NCI-H1694 (cell line): ENCODE data around the gene ADARB2.

Source experiments
- DNase-seq: peaks from one replicate; lab custom pipeline; 2025; lab: John Stamatoyannopoulos, UW

Gene ADARB2

DNA sequence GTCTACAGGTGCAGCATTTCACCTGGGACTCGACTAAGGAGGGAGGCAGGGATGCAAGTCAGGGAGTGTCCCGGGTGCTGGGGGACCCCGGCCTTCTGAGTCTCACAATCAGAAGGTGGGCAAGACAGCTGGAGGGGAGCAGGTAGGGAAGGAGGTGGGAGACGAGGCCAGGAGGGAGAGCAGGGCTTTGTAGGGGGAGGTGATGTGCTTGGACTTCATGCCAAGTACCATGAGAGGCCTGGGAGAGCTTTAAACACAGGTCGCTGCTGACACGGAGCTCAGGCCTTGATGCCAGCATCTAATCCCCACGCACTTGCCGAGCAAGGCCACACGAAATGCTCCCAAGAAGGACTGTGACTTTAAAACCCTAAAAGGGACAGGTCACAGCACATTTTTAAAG lies 244.7 kb downstream of the ADARB2 start:
- no peak for DNase-seq

- no peak for DNase-seq
These were observed 245.4 kb downstream of the ADARB2 start for GRCh38 chr10:1491901-1492300.

GRCh38 chr10:1489801-1490200 lies 247.5 kb downstream of the ADARB2 start:
- no peak for DNase-seq

DNA sequence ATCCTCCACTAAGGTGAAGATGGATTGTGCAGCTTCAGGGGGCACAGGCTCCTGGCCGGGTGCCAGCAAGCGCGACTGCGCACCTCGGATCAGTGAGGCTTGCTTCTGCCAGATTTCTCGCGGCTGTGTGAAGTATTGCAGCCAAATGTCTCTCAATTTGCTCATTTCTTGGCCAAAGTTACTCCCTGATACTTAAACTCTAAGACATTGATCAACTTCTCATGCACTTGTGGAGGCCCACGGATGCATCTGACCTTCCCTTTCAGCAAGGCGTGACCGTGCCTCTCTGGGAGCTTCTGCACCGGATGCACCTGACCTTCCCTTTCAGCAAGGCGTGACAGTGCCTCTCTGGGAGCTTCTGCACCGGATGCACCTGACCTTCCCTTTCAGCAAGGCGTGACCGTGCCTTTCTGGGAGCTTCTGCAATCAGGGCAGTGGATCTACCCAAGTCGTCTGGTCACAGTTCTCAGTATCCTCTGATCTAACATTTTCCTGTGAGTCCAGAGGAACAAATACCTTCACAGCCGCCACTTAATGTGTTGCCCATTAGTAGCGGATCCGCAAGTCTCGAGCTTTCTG lies 248.3 kb downstream of the ADARB2 start:
- DNase-seq: no peak

- DNase-seq: no peak
These were observed 250.3 kb downstream of the ADARB2 start for GRCh38 chr10:1486841-1487687.

GRCh38 chr10:1485357-1485756 lies 252.0 kb downstream of the ADARB2 start:
- no peak for DNase-seq

DNA sequence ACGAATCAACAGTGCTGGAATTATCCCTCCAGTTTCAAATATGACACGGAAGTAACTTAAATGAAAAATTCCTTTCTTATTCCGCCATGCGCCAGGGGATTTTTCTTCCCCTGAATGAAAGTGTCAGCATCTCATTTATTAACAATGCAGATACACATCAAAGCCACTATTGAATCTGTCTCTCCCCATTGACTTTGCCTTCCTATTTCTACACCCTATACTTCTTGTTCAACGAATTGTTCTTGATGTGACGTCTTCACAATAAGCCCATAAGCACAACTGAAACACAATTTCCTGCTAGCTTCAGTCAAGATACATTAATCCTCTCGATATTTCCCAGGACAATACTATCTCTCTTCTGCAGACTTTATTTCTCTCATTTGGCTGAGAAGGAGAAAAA lies 253.5 kb downstream of the ADARB2 start:
- no peak for DNase-seq

- DNase-seq: no peak
These were observed 254.1 kb downstream of the ADARB2 start for GRCh38 chr10:1483246-1483645.

DNA sequence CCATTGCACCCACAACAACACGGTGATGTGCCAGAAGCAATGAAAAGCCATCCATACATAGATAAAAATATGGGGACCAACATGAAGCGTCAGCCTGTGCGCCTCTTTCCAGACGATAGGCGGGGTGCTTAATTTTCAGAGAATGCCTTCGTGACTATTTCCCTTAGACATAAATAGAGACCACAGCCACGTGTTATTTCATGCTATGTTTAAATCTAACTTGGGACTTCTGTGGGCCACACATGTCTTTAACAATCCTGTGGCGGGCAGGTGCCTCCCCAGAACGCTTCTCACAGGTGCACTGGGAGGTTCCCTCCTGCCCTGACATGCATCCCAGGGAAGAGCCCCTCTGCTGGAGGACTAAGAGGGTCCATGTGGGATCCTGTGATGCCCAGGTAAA lies 259.7 kb downstream of the ADARB2 start:
- DNase-seq: no peak

GRCh38 chr10:1476455-1476803 lies 260.9 kb downstream of the ADARB2 start:
- no peak for DNase-seq

- no peak for DNase-seq
These were observed 261.4 kb downstream of the ADARB2 start for GRCh38 chr10:1475771-1476454.

DNA sequence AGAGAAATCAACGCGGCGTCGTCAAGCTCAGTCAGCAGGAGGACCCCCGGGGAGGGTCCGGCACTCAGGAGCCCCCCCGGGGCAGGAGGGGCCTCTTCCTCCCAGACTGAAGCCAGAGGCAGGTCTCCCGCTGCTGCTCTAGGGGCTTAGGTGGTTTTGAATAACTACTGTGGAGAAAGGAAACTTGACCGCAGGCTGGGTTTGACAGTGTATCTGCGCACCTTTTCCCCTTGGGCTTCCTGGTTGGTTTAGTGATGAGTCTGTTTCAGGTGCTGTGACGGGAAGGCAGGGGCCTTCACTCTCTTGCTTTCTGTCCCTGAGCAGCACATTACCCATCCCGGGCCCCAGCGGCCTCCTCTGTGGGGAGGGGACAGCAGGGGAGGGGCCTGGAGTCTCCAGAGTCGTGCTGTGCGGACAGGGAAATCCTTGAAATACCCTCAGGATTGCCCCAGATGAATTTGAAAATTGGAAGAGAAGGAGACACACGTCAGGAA lies 262.2 kb downstream of the ADARB2 start:
- no peak for DNase-seq

DNA sequence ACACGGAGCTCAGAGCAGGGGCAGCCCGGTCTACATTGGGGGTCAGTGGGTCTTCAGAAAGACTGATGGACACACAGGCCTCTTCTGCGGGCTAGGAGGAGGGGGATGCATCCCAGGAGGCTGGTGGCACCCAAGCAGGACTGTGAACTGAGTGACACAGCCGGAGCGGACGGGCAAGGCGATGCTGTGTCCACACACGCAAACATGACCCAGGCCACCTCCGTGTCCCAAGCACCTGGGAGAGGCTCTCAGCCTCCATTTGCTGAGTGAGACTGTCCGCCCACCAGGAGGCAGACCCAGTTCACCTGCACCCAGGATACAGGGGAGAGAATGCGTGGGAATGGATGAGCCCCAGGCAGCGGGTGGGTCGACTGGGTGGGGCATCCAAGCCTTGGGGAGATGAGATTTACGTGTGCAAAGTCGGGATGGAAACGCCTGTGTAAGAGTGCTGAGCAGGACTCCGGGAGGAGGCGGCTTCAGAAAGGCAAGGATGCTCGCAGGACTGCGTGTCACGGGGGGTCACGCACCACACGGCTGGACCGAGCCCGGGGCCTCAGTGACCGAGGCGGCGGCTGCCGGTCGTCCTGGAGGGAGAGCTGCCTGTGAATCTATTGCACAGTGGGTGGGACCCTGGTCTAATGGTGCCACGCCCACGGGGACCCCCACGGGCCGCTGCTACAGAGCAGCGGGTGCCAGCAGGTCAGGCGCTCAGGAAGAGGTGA lies 262.8 kb downstream of the ADARB2 start:
- DNase-seq: no peak

- DNase-seq: no peak
These were observed 263.5 kb downstream of the ADARB2 start for GRCh38 chr10:1473874-1474273.

GRCh38 chr10:1472178-1472958 lies 265.0 kb downstream of the ADARB2 start:
- no peak for DNase-seq

DNA sequence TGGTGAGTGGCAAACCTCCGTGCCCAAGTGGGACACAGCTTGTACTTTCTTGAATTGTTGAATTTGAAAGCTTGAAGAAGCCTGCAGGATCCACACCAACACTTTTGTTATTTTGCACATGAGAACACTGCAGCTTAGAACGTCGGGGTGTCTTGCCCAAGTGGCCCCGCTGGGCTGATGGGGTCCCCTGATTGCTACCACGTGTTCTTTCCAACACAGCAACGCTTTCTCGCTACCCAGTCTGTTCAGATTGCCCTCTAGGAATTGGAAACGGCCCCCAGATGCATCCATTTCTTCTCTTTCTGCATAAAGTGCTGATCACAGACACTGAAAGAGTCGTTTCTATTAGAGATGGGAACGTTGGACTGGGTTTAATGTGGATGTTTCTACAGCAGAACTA lies 268.5 kb downstream of the ADARB2 start:
- no peak for DNase-seq

DNA sequence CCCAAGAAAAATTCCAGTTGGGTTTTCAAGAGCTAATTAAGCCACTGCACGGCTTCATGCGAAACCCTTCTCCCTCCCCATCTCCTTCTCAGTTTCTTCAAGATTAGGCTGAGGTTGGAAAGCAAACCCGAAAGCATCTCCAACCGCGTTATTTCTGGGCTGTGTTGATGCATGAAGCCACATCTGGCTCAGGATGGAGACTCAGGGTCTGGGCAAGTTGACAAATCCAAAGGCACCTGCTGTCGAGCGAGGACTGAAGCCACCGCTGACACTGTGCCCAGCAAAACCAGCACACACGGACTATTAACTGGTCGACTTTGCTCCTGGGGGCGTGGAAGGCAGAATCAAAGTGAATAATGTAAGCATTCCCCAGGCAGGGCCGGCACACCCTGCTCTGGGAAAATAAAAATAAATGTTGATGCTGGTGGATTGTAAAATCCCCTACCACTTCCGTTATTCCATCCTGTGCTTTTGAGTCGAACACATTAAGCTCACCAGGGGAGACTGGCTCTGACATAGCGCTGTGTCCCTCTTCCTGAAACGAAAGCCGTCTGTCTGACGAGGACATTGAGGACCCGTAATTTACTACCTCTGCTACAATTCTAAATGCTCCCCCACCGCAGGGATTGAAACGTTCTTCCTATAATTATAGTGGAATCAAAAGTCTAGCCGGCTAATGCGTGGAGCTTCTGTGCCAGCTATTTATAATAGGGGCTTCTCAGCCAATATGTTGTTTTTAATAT lies 269.8 kb downstream of the ADARB2 start:
- DNase-seq: peak; percentile 20

DNA sequence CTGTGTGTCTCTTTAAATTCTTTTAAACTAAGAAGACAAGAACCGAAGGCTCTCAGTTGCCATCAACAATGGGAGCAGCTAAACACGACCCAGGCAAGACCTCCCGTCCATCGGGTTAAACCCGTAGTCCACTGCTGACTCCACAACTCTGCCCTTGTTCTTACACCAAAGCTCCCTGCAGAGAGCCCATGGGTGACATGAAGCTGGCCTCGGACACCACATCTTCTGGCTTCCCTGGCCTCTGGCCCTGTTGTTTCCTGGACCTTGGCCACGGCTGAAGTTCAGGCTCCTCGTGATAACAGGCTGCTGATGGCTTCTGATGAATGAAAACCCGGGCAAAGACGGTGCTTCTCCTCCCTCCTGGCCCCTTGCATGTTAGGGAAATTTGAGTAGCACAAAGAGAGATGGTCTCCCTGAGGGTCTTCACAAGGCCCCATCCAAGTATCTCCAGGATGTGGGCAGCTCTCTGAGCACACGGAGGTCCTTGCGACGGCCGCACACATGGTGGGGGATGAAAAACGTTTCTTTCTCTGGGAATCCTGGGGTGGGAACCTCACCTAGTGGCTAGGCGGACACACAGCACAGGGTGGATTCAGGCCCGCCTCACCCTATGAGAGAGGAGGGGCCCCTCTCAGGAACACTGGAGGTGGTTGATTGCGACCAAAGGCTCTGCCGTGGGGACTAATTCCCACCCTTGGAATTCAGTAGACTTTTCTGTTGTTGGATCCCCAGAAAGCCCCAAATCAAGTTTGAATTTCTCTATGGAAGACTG lies 271.1 kb downstream of the ADARB2 start:
- no peak for DNase-seq

DNA sequence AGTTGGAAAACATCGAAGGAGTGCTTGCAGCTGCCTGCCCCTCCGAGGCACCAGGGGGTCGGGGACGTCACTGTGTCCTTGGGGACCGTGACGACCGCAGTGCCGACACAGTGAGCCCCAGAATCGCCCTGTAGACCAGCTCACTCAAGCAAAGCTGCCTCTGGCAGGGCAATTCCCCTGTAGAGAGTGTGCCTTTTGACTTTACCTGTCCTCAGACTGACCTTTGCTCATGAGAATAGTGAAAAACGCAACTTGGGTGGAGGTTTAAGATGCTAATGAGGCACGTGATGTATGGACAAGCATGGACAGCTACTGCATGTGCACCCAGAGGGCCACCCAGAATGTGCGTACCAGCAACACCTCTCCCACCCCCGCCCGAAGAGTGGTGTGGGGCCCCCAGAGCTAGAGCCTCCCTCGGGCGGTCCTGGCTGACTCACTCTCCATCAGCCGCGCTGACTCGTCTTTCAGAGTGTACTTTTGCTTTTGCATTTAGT lies 271.9 kb downstream of the ADARB2 start:
- DNase-seq: no peak

DNA sequence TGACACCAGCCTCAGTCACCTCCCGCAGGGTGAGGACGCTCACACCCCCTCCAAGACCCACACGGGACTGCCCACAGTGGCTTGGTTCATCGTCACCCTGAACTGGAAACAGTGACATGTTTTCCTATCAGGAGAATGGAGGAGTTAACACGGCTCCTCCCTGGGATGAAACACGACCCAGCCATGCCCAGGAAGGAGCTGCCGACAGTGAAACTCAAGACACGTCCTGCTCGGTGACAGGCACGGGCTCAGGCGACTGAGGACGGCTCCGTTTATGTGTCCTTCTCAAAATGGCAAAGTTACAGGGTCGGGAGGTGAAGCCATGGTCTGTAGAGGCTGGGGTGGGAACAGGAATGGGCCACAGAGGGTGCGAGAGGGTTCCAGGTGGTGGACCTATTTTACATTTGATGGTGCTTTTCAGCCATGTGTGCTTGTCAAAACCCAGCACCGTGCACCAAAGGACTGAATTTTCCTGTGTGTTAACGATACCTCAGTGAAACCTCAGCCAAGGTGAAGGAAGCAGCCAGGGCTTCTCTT lies 272.4 kb downstream of the ADARB2 start:
- no peak for DNase-seq
